H1 (cell line): Measurements from ENCODE around the gene TACC2. TPM values are rescaled to one million over a fixed set of nuclear protein-coding genes. Genes with fewer than 3 reads are reported as not detected.
A peak's percentile ranks its signal among the peaks of the same experiment; 100 is the strongest.

Experiments used
- CTCF ChIA-PET: fragments of 300-600 bp; sonication (Branson Sonifier 250); formaldehyde crosslinking; loops from one replicate; lab custom pipeline; 2021; ENCODE audit not compliant: partially characterized antibody; lab: Charles Lee
- POLR2A ChIA-PET: fragments of 300-600 bp; sonication (Branson Sonifier 250); formaldehyde crosslinking; loops from one replicate; lab custom pipeline; 2021; ENCODE audit warnings: inconsistent platforms; ENCODE audit not compliant: partially characterized antibody; lab: Charles Lee
- DNase-seq, 2 experiments: peaks; one replicate each; pipeline versions ENCODE4 v3.0.0 to v3.0.0-alpha.2; 2010 to 2022; ENCODE audit warnings: low spot score in 2 of 2, low read depth in 1 of 2, mixed read lengths in 1 of 2
- FAIRE-seq: peaks from 2 replicates; lab custom pipeline; 2011; peaks lifted over from hg19 to GRCh38; lab: Jason Lieb, UNC
- H2AFZ ChIP-seq: 2 replicates; pipeline ENCODE4 v1.8.1; 2012; ENCODE audit warnings: low read length, inconsistent platforms
- H2AK5ac ChIP-seq: 2 replicates; pipeline ENCODE4 v1.6.1; 2013; ENCODE audit warnings: low read depth, low read length
- H2BK120ac ChIP-seq: replicated peaks from 2 replicates; pipeline ENCODE3; 2013; ENCODE audit warnings: low read depth, low read length, inconsistent platforms
- H2BK12ac ChIP-seq: 2 replicates; pipeline ENCODE4 v1.6.1; 2013; ENCODE audit warnings: low read depth, low read length
- H2BK15ac ChIP-seq: 2 replicates; pipeline ENCODE4 v1.6.1; 2013; ENCODE audit warnings: low read length
- H2BK20ac ChIP-seq: 2 replicates; pipeline ENCODE4 v1.6.1; 2013; ENCODE audit warnings: low read length
- H2BK5ac ChIP-seq: 2 replicates; pipeline ENCODE4 v1.6.1; 2013; ENCODE audit warnings: low read depth, low read length
- H3K14ac ChIP-seq: 2 replicates; pipeline ENCODE4 v1.6.1; 2013; ENCODE audit warnings: inconsistent platforms; ENCODE audit not compliant: insufficient read length
- H3K18ac ChIP-seq: 2 replicates; pipeline ENCODE4 v1.6.1; 2013; ENCODE audit warnings: low read length; ENCODE audit errors: extremely low read depth
- H3K23ac ChIP-seq: 2 replicates; pipeline ENCODE4 v1.6.1; 2013; ENCODE audit warnings: inconsistent platforms; ENCODE audit not compliant: insufficient read length
- H3K23me2 ChIP-seq: 2 replicates; pipeline ENCODE4 v1.6.1; 2013; ENCODE audit warnings: low read depth, low read length
- H3K27ac ChIP-seq: 2 replicates; pipeline ENCODE4 v1.6.1; 2011; ENCODE audit warnings: low read depth, low read length, inconsistent platforms
- H3K27me3 ChIP-seq, 4 experiments: replicated peaks in 1 of 4; 1 replicate in 1 of 4; 2 replicates in 3 of 4; pipeline versions ENCODE4 v1.6.1 to v1.8.1; 2011 to 2013; ENCODE audit warnings: low read length in 3 of 4, mild to moderate bottlenecking in 3 of 4, inconsistent platforms in 2 of 4, mixed read lengths in 2 of 4, moderate library complexity in 1 of 4; ENCODE audit not compliant: control insufficient read depth in 3 of 4, insufficient read depth in 3 of 4; ENCODE audit errors: extremely low read depth in 1 of 4
- H3K36me3 ChIP-seq, 4 experiments: 2 replicates each; pipeline versions ENCODE4 v1.6.1 to v1.8.1; 2011 to 2013; ENCODE audit warnings: mild to moderate bottlenecking in 4 of 4, low read length in 3 of 4, moderate library complexity in 2 of 4, control low read depth in 1 of 4, inconsistent platforms in 1 of 4; ENCODE audit not compliant: insufficient read depth in 4 of 4, control insufficient read depth in 2 of 4
- H3K4ac ChIP-seq: replicated peaks from 2 replicates; pipeline ENCODE3; 2013; ENCODE audit warnings: low read length, low read depth, mixed read lengths, inconsistent platforms; ENCODE audit not compliant: insufficient read length
- H3K4me1 ChIP-seq, 4 experiments: replicated peaks in 1 of 4; 1 replicate in 1 of 4; 2 replicates in 3 of 4; pipeline versions ENCODE4 v1.6.1 to v1.8.1; 2011 to 2013; ENCODE audit warnings: low read length in 3 of 4, inconsistent platforms in 2 of 4, mixed read lengths in 1 of 4; ENCODE audit not compliant: insufficient read depth in 4 of 4, control insufficient read depth in 3 of 4
- H3K4me2 ChIP-seq, 2 experiments: 2 replicates each; pipeline versions ENCODE4 v1.6.1 to v1.8.1; 2011 to 2013; ENCODE audit warnings: low read depth in 2 of 2, low read length in 2 of 2, control low read depth in 1 of 2, inconsistent platforms in 1 of 2, mild to moderate bottlenecking in 1 of 2; ENCODE audit not compliant: insufficient read depth in 1 of 2
- H3K4me3 ChIP-seq, 4 experiments: fragments of 200-600, 300-600 bp in 1 of 4; sonication (generic), shearing (Covaris generic), sonication (Bioruptor Twin) in 1 of 4; 2 replicates each; pipeline versions ENCODE4 v1.5.1 to v1.8.1; 2011 to 2016; ENCODE audit warnings: low read length in 4 of 4, low read depth in 3 of 4, control low read depth in 2 of 4, inconsistent platforms in 2 of 4, mild to moderate bottlenecking in 2 of 4, mixed read lengths in 1 of 4, moderate library complexity in 1 of 4; ENCODE audit not compliant: insufficient read depth in 2 of 4; ENCODE audit errors: extremely low read depth in 1 of 4
- H3K56ac ChIP-seq: replicated peaks from 2 replicates; pipeline ENCODE3; 2013; ENCODE audit warnings: low read depth, mild to moderate bottlenecking, mixed read lengths, low read length, inconsistent platforms; ENCODE audit not compliant: insufficient read length
- H3K79me1 ChIP-seq: 2 replicates; pipeline ENCODE4 v1.6.1; 2013; ENCODE audit warnings: low read depth, low read length, control low read depth
- H3K79me2 ChIP-seq, 2 experiments: 2 replicates each; pipeline versions ENCODE4 v1.6.1 to v1.8.1; 2012 to 2013; ENCODE audit warnings: low read length in 2 of 2, mild to moderate bottlenecking in 2 of 2, inconsistent platforms in 1 of 2; ENCODE audit not compliant: insufficient read depth in 2 of 2, control insufficient read depth in 1 of 2
- H3K9ac ChIP-seq, 4 experiments: replicated peaks in 1 of 4; 1 replicate in 1 of 4; 2 replicates in 3 of 4; pipeline versions ENCODE4 v1.6.1 to v1.8.1; 2011 to 2013; ENCODE audit warnings: low read depth in 3 of 4, low read length in 3 of 4, control low read depth in 2 of 4, mild to moderate bottlenecking in 2 of 4, moderate library complexity in 2 of 4, inconsistent platforms in 1 of 4; ENCODE audit errors: extremely low read depth in 1 of 4
- H3K9me3 ChIP-seq, 2 experiments: 2 replicates each; pipeline versions ENCODE4 v1.6.1 to v1.8.1; 2012 to 2013; ENCODE audit warnings: mild to moderate bottlenecking in 2 of 2, moderate library complexity in 2 of 2, control low read depth in 1 of 2, inconsistent platforms in 1 of 2, low read depth in 1 of 2, low read length in 1 of 2, mixed read lengths in 1 of 2; ENCODE audit not compliant: insufficient read depth in 2 of 2
- H4K20me1 ChIP-seq, 2 experiments: replicated peaks in 1 of 2; 2 replicates each; pipeline versions ENCODE3 to v1.8.1; 2011 to 2013; ENCODE audit warnings: inconsistent platforms in 2 of 2, low read length in 2 of 2, mild to moderate bottlenecking in 1 of 2; ENCODE audit not compliant: insufficient read depth in 2 of 2, control insufficient read depth in 1 of 2
- H4K5ac ChIP-seq: 2 replicates; pipeline ENCODE4 v1.6.1; 2013; ENCODE audit warnings: low read length, low read depth, mixed read lengths, inconsistent platforms; ENCODE audit not compliant: insufficient read length
- H4K8ac ChIP-seq: 2 replicates; pipeline ENCODE4 v1.8.0; 2013; ENCODE audit warnings: mild to moderate bottlenecking, moderate library complexity, low read length, inconsistent platforms; ENCODE audit not compliant: insufficient read depth; ENCODE audit errors: extremely low read depth
- H4K91ac ChIP-seq: replicated peaks from 2 replicates; pipeline ENCODE3; 2013; ENCODE audit warnings: low read length, mixed read lengths, inconsistent platforms; ENCODE audit not compliant: insufficient read length
- ATF3 ChIP-seq: IDR thresholded peaks from 2 replicates; pipeline ENCODE4 v1.6.1; 2011; ENCODE audit warnings: low read depth, mild to moderate bottlenecking, low read length; ENCODE audit not compliant: insufficient read depth
- BCL11A ChIP-seq, 2 experiments: IDR thresholded peaks; one replicate each; pipeline ENCODE4 v1.6.1; 2011; ENCODE audit warnings: low read depth in 2 of 2, low read length in 2 of 2, mild to moderate bottlenecking in 2 of 2
- BRCA1 ChIP-seq: IDR thresholded peaks from 2 replicates; pipeline ENCODE4 v1.6.1; 2012; ENCODE audit warnings: low read depth, low read length, improper control_type of control experiment
- CTBP2 ChIP-seq: IDR thresholded peaks from 2 replicates; pipeline ENCODE4 v1.7.0; 2011; ENCODE audit warnings: borderline replicate concordance, mild to moderate bottlenecking, moderate library complexity, mixed read lengths, low read length; ENCODE audit not compliant: insufficient read depth, insufficient read length
- E2F6 ChIP-seq: IDR thresholded peaks from 2 replicates; pipeline ENCODE4 v1.6.1; 2012; ENCODE audit warnings: inconsistent platforms
- HDAC2 ChIP-seq, 2 experiments: fragments of 300-600 bp in 1 of 2; sonication (generic) in 1 of 2; IDR thresholded peaks; 2 replicates each; pipeline ENCODE4 v1.6.1; 2011 to 2012; ENCODE audit warnings: low read depth in 2 of 2, low read length in 2 of 2, mild to moderate bottlenecking in 2 of 2, moderate library complexity in 2 of 2, borderline replicate concordance in 1 of 2, inconsistent platforms in 1 of 2
- MAFK ChIP-seq: IDR thresholded peaks from 2 replicates; pipeline ENCODE4 v1.6.1; 2012; ENCODE audit warnings: low read depth, mild to moderate bottlenecking, improper control_type of control experiment, low read length
- RBBP5 ChIP-seq: IDR thresholded peaks from 2 replicates; pipeline ENCODE4 v1.7.1; 2012; ENCODE audit warnings: low read depth, mild to moderate bottlenecking, inconsistent platforms, low read length, moderate library complexity, borderline replicate concordance
- SAP30 ChIP-seq: fragments of 300-600 bp; sonication (generic); IDR thresholded peaks from 2 replicates; pipeline ENCODE4 v1.7.1; 2012; ENCODE audit warnings: low read length, moderate library complexity, mild to moderate bottlenecking, inconsistent platforms; ENCODE audit not compliant: insufficient read depth, insufficient replicate concordance
- SP2 ChIP-seq: IDR thresholded peaks from 2 replicates; pipeline ENCODE4 v1.6.1; 2012; ENCODE audit warnings: mild to moderate bottlenecking, low read length, inconsistent platforms
- WGBS, 2 experiments: shearing (Covaris generic) in 1 of 2; methylation state at CpG; one replicate each; pipeline versions ENCODE4 v1.1.6 to v1.1.7; 2013 to 2015; ENCODE audit warnings: low lambda C conversion rate in 2 of 2, mixed read lengths in 2 of 2, inconsistent platforms in 1 of 2, low coverage in 1 of 2, missing lambda C conversion rate in 1 of 2; ENCODE audit not compliant: insufficient replicate concordance in 2 of 2, insufficient coverage in 1 of 2, insufficient read length in 1 of 2; ENCODE audit errors: extremely low coverage in 1 of 2, missing lambda C conversion rate in 1 of 2; 5-methylcytosine and 5-hydroxymethylcytosine counted together
- polyA plus RNA-seq, 7 experiments: library from polyadenylated mRNA; depleted of rRNA in 3 of 7; stranded (reverse) in 5 of 7; unstranded in 2 of 7; fragments of >200 nt in 5 of 7; fragments of 200-250 nt in 2 of 7; gene quantifications; 1 replicate in 5 of 7; 2 replicates in 1 of 7; 4 replicates in 1 of 7; pipeline versions ENCODE4 v1.2.1 to v1.2.3, GENCODE V29; 2011 to 2013; ENCODE audit warnings: missing spikeins in 2 of 7, mixed read lengths in 2 of 7
- total RNA-seq: library from RNA; stranded (reverse); fragmentation: NEBNext Ultra II Directional; extraction: Animal tissue kit (Norgen Biotek cat#: 25700); gene quantifications from 2 replicates; pipeline ENCODE4 v1.2.1, GENCODE V29; 2021

The TACC2 gene
- total and polyA plus RNA-seq, 2 of the 8 experiments (the other 6 are each of a cell fraction or from before 2014, with no cell fraction given) = 21.2 to 46.6 TPM

- Histone ChIP-seq H2AFZ (no peak overlapping the region), H3K36me3 (no peaks in the 10 kb centered on the region), H3K79me2 (no peaks in the 10 kb centered on the region), H2BK5ac (no peak overlapping the region), H3K27me3 (no peaks in the 10 kb centered on the region), H3K23ac (no peak overlapping the region), H3K4me3 (no peak overlapping the region), H4K8ac (no peak overlapping the region), H4K5ac (no peak overlapping the region), H4K91ac (no peak overlapping the region), H2BK20ac (no peak overlapping the region), H3K79me1 (no peaks in the 10 kb centered on the region), H3K4me1 (no peaks in the 10 kb centered on the region), H3K14ac (no peak overlapping the region), H2BK15ac (peak overlapping the region; percentile 48; the same call in 1 of the 2 replicates), H3K9me3 (no peaks in the 10 kb centered on the region), H4K20me1 (no peaks in the 10 kb centered on the region), H3K56ac (no peak overlapping the region), H3K23me2 (no peaks in the 10 kb centered on the region), H2BK12ac (no peak overlapping the region), H3K4ac (no peak overlapping the region), H3K9ac (no peak overlapping the region), H2AK5ac (no peak overlapping the region), H3K4me2 (no peak overlapping the region), H3K18ac (peak overlapping the region; percentile 19; the same call in 1 of the 2 replicates), H3K27ac (no peak overlapping the region), H2BK120ac (no peak overlapping the region)
- FAIRE-seq (no peak), DNase-seq (no peak)
- POLR2A ChIA-PET = interaction anchor here (0.5 to 4.2 kb wide), 2 partner anchors 10 to 11 kb away, joined by 3 to 25 read pairs; no protein-coding TSS in a partner anchor
- WGBS, 2 experiments = 90% methylated on average over 15 of the region's 15 CpGs; no CpG with 5 or more reads in 1 of the 2 experiments
- CTCF ChIA-PET = interaction anchor here (2.0 to 4.0 kb wide), 2 partner anchors 10 to 48 kb away, joined by 6 to 17 read pairs; no protein-coding TSS in a partner anchor
- no peak for TF ChIP-seq SAP30
- no peak for TF ChIP-seq HDAC2 (IDR thresholded peaks at IDR 0.05; ENCODE audit: borderline replicate concordance in 1 of 2, low read depth in 2 of 2, low read length in 2 of 2)
- TF ChIP-seq CTBP2 = no peak
- TF ChIP-seq BRCA1 = no peak
- no peak for TF ChIP-seq MAFK
- TF ChIP-seq ATF3 = no peak
- TF ChIP-seq SP2 = no peak
- TF ChIP-seq E2F6 = no peak
- TF ChIP-seq RBBP5 = no peak
- TF ChIP-seq BCL11A (IDR thresholded peaks at IDR 0.05; ENCODE audit: low read depth in 2 of 2, low read length in 2 of 2) = no peak
Observed at GRCh38 chr10:122102146-122102868, 113.3 kb downstream of the TACC2 start.
